ENCODE results near the gene IFNA1.
A peak's percentile ranks its signal among the peaks of the same experiment; 100 is the strongest.
"Not testable (repeated sequence)": the region's sequence is repeated elsewhere in the genome, so short reads cannot be mapped to it uniquely, and the experiment has no call there.

IFNA1 gene

DNA sequence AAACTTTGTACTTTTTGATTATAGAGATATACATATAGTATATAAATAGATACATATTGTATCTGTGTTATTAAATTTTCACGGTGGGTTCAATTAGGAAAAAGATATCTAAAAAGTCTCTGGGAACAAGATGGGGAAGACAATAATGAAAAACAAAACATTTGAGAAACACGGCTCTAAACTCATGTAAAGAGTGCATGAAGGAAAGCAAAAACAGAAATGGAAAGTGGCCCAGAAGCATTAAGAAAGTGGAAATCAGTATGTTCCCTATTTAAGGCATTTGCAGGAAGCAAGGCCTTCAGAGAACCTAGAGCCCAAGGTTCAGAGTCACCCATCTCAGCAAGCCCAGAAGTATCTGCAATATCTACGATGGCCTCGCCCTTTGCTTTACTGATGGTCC lies at the start of gene IFNA1:
TSS of gene IFNA1 (plus strand) at position 301 of the 400 bp plus-strand sequence. CDS start at position 370, 69 bp downstream.
- DNase-seq (ENCODE audit: low spot score) = no peak

GRCh38 chr9:21392270-21392669 lies 48.0 kb upstream of the IFNA1 start:
- no peak for DNase-seq (ENCODE audit: low spot score)

GRCh38 chr9:21395778-21396717 lies 44.2 kb upstream of the IFNA1 start:
- peak; percentile 64 for DNase-seq (ENCODE audit: low spot score)

- no peak for DNase-seq (ENCODE audit: low spot score)
These were observed 41.2 kb upstream of the IFNA1 start for GRCh38 chr9:21398955-21399489.

DNA sequence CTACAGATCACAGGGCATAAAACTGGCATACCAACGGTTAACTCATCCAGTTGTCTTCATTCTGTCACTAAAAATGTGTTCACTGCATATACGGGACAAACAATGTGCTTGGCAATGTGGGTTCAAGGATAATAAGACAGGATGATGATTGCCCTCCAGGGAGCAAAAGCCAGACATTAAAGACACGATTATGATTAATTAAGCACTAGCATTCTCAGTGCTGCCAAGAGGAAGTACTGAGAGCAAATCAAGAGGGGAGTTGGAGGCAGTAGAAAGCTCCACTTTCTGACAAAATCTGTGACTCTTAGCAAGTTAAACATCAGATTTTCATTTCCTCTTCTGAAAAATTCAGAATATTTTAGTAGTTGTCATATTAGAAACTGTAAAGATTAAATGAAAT lies 40.3 kb upstream of the IFNA1 start:
- DNase-seq (ENCODE audit: low spot score) = no peak

GRCh38 chr9:21402386-21403251 lies 37.6 kb upstream of the IFNA1 start:
- peak; percentile 65 for DNase-seq (ENCODE audit: low spot score)

DNA sequence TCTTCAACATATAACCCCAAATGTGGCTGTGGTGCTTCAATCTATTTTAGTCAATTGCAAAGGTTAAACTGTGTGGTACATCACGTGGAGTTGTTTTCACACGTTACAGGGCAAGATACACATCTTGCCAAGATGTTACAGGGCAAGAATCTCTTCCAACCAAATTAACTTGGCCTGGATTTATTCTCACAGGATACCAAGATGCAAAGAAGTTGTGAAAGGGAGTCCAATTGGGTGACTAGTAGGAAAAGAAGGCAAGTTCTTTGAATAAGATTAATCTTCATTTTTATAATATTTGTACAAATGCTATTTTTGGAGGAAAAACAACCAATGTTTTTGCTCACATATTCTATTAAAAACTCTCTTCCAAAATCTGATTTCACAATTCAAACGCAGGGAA lies 36.1 kb upstream of the IFNA1 start:
- DNase-seq (ENCODE audit: low spot score) = no peak

DNA sequence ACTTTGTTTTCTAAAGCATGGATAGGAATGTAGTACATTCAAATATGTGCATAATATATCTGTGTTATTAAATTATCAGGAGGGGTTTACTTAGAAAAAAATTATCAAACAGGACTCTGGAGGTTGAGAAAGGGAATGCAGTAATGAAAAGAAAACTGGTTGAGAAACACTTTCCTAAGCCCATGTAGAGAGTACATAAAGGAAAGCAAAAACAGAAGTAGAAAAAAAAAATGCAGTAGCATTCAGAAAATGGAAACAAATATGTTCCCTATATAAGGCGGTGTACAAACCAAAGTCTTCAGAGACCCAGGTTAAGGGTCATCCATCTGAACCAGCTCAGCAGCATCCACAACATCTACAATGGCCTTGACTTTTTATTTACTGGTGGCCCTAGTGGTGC lies 31.4 kb upstream of the IFNA1 start, which contains the start of gene IFNA8:
TSS of gene IFNA8 (plus strand) at position 301 of the 400 bp plus-strand sequence. CDS start at position 361, 60 bp downstream.
- no peak for DNase-seq (ENCODE audit: low spot score)

GRCh38 chr9:21412107-21412506 lies 28.1 kb upstream of the IFNA1 start:
- no peak for DNase-seq (ENCODE audit: low spot score)

GRCh38 chr9:21413151-21413550 lies 27.1 kb upstream of the IFNA1 start:
- no peak for DNase-seq (ENCODE audit: low spot score)

DNA sequence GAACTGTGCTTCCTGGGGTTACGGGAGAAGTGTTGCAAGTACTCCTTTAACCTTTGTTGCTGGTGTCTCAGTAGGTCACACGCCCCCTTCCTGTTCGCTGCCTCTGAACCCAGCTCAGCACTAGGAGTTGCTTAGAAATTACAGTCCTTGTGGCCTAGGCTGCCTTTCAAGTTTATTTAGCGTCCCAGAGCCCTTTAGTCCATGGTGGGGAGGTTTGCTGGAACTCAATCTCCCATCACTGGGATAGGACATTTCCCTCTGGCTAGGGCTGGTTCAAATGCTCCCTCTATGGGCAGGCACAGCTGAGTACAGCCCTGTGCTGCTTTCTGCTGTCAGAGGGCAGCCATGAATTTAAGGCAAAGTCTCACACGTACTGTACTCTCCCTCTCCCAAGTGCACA lies 26.6 kb upstream of the IFNA1 start:
- peak; percentile 64 for DNase-seq (ENCODE audit: low spot score)

- DNase-seq (ENCODE audit: low spot score) = no peak
These were observed 25.9 kb upstream of the IFNA1 start for GRCh38 chr9:21414220-21414940.

DNA sequence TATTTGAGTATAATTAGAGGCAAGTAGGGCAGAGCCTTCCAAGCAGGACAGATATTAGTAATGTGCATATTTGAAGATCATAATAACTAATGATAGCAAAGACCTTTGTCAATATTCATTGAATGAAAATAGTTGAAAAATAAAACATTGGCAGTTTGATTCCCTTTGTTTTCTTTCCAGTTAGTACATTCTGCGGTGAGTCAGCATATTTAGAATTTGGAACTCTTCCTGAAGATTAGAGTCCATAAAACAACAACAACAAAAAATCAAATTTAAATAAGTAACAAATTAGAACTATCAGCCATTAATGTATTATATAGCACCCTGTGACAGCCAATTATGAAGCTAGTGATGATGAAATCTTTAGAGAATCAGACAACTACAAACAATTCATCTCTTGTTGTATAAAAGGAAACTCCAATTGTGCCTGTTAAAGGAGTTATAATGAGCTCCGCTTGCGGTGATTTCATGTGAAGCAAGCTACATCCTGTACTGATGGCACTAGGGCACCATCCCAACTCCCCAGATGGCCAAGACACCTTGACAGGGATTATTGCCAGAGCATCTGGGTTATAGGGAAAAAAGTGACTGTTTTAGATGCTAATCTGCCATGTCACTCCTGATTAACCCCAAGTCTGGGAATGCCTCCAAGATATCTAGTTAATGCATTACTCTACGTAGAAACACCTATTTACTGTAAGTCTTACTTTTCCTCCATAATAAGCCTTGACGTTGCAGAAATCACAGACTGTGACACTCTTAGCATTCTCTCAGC lies 24.6 kb upstream of the IFNA1 start:
- no peak for DNase-seq (ENCODE audit: low spot score)

DNA sequence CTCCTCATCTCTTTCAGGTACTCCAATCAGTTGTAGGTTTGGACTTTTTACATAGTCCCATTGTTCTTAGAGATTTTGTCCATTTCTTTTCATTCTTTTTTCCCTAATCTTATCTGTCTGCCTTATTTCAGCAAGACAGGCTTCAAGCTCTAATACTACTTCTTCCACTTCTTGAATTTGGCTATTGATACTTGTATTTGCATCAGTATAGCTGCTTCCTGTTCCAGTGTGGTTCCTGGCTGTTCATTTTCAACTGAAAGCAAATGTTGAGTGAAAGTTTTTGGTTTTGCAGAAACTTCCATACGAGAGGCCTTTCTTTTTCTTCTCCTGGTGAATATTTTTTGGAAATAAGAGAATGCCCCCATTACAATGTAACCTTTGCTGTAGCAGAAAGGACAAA lies 12.0 kb upstream of the IFNA1 start:
- DNase-seq (ENCODE audit: low spot score) = no peak

DNA sequence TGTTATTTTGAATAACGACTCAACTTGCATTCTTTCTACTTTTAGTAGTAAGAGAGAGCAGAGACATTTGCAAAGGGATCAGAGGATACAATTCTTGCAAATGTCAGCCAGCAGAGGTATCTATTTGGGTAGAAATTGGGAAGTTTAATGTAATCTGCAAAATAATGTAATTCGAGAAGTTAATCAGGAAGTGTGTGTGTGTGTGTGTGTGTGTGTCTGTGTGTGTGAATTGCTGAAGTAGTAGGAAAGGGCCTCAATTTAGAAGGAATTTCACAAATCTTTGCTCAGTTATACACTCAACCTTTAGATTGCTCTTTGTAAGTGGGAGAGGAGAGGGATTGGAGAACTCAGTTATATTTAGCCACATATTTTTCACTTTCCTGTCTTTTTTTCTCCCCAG lies 11.0 kb upstream of the IFNA1 start:
- no peak for DNase-seq (ENCODE audit: low spot score)

DNA sequence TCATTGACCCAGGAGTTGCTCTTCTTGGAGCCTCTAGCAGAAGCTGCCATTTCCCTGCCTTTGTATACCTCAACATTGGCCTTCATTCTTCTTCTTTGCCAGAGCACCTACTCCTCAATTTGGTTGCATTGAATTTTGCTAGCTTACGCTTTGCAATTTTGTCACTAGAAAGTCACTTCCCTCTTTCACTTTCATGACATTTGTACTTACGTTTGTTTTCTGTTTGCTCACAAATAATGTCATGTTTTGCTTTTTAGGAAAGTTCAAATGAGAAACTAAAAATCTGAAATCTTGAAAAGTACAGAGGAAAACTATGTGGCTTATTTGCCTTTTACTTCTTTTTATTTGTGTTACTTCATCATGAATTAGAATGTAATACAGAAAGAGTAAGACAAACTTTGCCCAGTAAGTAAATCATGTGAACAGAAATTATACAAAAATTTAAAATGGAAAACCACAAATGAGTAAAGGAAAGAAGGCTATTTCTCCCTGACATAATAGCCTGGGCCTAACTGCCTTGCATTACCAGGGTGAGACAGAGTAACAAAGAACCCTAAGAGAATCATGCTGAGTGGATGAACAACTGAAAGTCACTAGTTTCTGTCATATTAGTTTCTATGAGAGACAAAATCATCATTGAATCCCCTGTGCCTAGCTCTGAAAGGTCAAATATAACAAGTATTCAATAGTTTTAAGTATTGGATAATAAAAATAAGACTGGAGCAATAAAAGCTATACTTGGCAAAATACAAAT lies 7.4 kb upstream of the IFNA1 start:
- DNase-seq (ENCODE audit: low spot score) = peak; percentile 30

- DNase-seq (ENCODE audit: low spot score) = peak; percentile 78
These were observed 5.8 kb upstream of the IFNA1 start for GRCh38 chr9:21434202-21435014.

DNA sequence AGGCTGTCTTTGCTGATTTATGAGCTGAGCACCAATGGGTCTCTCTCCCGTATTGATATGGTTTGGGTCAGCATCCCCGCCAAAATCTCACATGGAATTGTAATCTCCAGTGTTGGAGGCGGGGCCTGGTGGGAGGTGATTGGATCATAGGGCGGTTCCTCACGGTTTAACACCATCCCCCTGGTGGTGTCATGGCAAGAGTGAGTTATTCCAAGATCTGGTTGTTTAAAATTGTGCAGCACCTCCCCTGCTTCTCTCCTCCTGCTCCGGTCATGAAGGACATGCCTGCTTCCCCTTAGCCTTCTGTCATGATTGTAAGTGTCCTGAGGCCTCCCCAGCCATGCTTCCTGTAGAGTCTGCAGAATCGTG lies 5.2 kb upstream of the IFNA1 start:
- not testable (repeated sequence) for DNase-seq (ENCODE audit: low spot score)

DNA sequence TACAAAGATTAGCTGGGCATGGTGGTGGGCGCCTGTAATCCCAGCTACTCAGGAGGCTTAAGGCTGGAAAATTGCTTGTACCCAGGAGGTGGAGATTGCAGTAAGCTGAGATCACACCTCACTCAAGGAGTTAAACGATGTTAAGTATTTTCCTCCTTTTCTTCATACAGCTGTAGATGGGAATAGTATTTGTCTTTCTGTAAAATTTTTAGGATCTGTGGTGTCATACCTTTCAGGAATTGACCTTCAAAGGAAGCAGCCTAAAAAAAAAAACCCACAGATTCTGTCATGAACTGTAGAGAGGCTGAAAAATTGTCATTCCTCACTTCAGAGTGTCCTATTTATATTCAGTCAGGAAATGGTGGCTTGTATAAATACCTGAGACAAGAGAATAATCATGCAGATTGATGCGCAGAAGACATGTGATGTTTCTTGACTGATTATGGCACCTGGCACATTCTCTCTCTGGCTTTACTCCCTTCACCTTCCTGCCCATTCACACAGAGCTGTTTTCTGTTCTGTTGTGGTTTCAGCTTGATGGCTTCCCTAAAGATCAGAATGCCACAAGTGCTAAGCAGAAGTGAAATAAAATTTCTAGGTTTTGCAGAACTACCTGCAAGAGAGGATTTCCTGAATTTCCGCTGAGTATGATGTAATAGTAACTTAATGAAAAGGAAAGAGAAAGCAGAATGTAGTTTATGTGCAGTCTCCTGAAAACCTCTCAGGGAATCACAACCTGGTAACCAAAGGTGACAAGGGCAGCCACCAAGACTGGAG lies 3.8 kb downstream of the IFNA1 start:
- DNase-seq (ENCODE audit: low spot score) = no peak

Measured in globus pallidus (tissue), 1 donor.